Activated B cell treated with CpG ODN at 0.5 μM for 24 hours (primary cell): ENCODE results near the gene STRADA. TPM values are rescaled to one million over a fixed set of nuclear protein-coding genes. Genes with fewer than 3 reads are reported as not detected.

Source experiments
- ATAC-seq: fragments of 200-7000 bp; cut with Tn5 transposase; one replicate; pipeline ENCODE4 v1.10.0; 2021; ENCODE audit warnings: low read depth, mild to moderate bottlenecking, moderate library complexity
- CTCF ChIA-PET: fragments of 350-600 bp; sonication (Branson Sonifier 250); formaldehyde crosslinking; loops from one replicate; lab custom pipeline; 2021; ENCODE audit warnings: antibody characterized with exemption; lab: Charles Lee
- POLR2A ChIA-PET: fragments of 350-600 bp; sonication (Branson Sonifier 250); formaldehyde crosslinking; loops from one replicate; lab custom pipeline; 2021; ENCODE audit warnings: antibody characterized with exemption; lab: Charles Lee
- DNase-seq: peaks from one replicate; pipeline ENCODE4 v3.0.0; 2022
- H3K27ac Mint-ChIP-seq: one replicate; pipeline ENCODE4 v1.8.0; 2020; ENCODE audit warnings: mixed read lengths
- H3K27me3 Mint-ChIP-seq: one replicate; pipeline ENCODE4 v1.8.0; 2021; ENCODE audit warnings: mixed read lengths
- H3K36me3 Mint-ChIP-seq: one replicate; pipeline ENCODE4 v1.8.0; 2021; ENCODE audit warnings: low read depth, mixed read lengths
- H3K4me1 Mint-ChIP-seq: one replicate; pipeline ENCODE4 v1.8.0; 2021; ENCODE audit warnings: mixed read lengths
- H3K4me3 Mint-ChIP-seq: one replicate; pipeline ENCODE4 v1.8.0; 2020; ENCODE audit warnings: mild to moderate bottlenecking, mixed read lengths
- H3K9me3 Mint-ChIP-seq: one replicate; pipeline ENCODE4 v1.8.0; 2020; ENCODE audit warnings: mixed read lengths
- intact Hi-C: fragments of 100-400 bp; cut with micrococcal nuclease; formaldehyde crosslinking; loops from one replicate; pipeline ENCODE4 v1.15.1; 2024
- total RNA-seq: library from RNA; stranded (reverse); gene quantifications from 2 replicates; pipeline ENCODE4 v1.2.3, GENCODE V29; 2022
- TF ChIP-seq, protein P1 (sequence below): fragments of 200-600 bp; IDR thresholded peaks from one replicate; pipeline ENCODE4 v1.8.0; 2022; ENCODE audit warnings: antibody characterized with exemption, mild to moderate bottlenecking

STRADA gene
- total RNA-seq: 72.5 and 80.2 TPM in 2 replicates

- ATAC-seq: peak; percentile 86
- CTCF ChIA-PET: interaction anchor here (1.0 to 1.5 kb wide), 7 partner anchors 16 to 107 kb away, joined by 3 to 7 read pairs (median 4); partner anchors contain the start of genes CCDC47 and DDX42
Observed at GRCh38 chr17:63741408-63742173, at the start of gene STRADA. Gene STRADA, minus strand, starts transcription at chr17:63741799. Its CDS starts 13,430 bp downstream, at chr17:63728369.

DNA sequence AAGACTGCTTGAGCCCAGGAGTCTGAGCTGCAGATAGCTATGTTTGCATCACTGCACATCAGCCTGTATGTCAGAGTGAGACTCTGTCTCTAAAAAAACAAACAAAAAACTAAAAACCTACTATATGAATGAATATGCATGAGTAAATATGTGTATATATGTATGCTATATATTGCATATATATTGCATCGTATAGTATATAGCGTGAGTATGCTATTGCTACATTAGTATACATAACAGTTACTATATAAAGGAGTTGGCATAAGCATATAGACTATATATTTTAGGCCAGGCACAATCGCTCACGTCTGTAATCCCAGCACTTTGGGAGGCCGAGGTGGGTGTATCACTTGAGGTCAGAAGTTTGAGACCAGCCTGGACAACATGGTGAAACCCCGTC is 48.5 kb upstream of the STRADA start:
- intact Hi-C loops: no loop called here
- DNase-seq (no peak), ATAC-seq (no peak)
- TF ChIP-seq, protein P1, sequence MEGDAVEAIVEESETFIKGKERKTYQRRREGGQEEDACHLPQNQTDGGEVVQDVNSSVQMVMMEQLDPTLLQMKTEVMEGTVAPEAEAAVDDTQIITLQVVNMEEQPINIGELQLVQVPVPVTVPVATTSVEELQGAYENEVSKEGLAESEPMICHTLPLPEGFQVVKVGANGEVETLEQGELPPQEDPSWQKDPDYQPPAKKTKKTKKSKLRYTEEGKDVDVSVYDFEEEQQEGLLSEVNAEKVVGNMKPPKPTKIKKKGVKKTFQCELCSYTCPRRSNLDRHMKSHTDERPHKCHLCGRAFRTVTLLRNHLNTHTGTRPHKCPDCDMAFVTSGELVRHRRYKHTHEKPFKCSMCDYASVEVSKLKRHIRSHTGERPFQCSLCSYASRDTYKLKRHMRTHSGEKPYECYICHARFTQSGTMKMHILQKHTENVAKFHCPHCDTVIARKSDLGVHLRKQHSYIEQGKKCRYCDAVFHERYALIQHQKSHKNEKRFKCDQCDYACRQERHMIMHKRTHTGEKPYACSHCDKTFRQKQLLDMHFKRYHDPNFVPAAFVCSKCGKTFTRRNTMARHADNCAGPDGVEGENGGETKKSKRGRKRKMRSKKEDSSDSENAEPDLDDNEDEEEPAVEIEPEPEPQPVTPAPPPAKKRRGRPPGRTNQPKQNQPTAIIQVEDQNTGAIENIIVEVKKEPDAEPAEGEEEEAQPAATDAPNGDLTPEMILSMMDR: no peak
- POLR2A ChIA-PET: interaction anchor here (1.2 kb wide), 1 partner anchor 16 kb away, joined by 3 read pairs; the partner anchor contains the start of genes CCDC47 and DDX42
- H3K27me3 Mint-ChIP-seq: no peaks in the 10 kb centered on the region
- no peak overlapping the region for H3K27ac Mint-ChIP-seq
- CTCF ChIA-PET: no interaction called here
- H3K4me1 Mint-ChIP-seq: peaks cover 2% of the 10 kb centered on the region
- H3K4me3 Mint-ChIP-seq: no peak overlapping the region
- peaks cover 66% of the 10 kb centered on the region for H3K36me3 Mint-ChIP-seq
- H3K9me3 Mint-ChIP-seq: no peaks in the 10 kb centered on the region

More at GRCh38 chr17:63741408-63742173, at the start of gene STRADA:
- no peaks in the 10 kb centered on the region for H3K9me3 Mint-ChIP-seq
- peak; percentile 99 for DNase-seq
- POLR2A ChIA-PET: interaction anchor here (0.6 to 5.6 kb wide), 35 partner anchors 9 to 1177 kb away, joined by 3 to 295 read pairs (median 5); partner anchors contain the start of genes CCDC47, CEP95, DCAF7 and DDX42
- no peaks in the 10 kb centered on the region for H3K27me3 Mint-ChIP-seq
- intact Hi-C loops: loop anchor here (1.0 to 5.0 kb wide), 10 partner anchors 11 to 521 kb away; partner anchors contain the start of genes CCDC47, DCAF7, ERN1 and FTSJ3
- TF ChIP-seq, protein P1: no peak
- peak within 1 kb of the TSS; percentile 96 for H3K27ac Mint-ChIP-seq
- peak within 1 kb of the TSS; percentile 86 for H3K4me3 Mint-ChIP-seq
- peaks cover 23% of the 10 kb centered on the region for H3K36me3 Mint-ChIP-seq
- peaks cover 28% of the 10 kb centered on the region for H3K4me1 Mint-ChIP-seq

GRCh38 chr17:63786971-63787711 is 45.5 kb upstream of the STRADA start:
- Mint-ChIP-seq H3K36me3 (peaks cover 64% of the 10 kb centered on the region), H3K4me3 (no peak overlapping the region), H3K27me3 (no peaks in the 10 kb centered on the region), H3K4me1 (peaks cover 21% of the 10 kb centered on the region), H3K27ac (no peak overlapping the region), H3K9me3 (no peaks in the 10 kb centered on the region)
- DNase-seq: no peak
- ChIA-PET CTCF (no interaction called here), POLR2A (interaction anchor here (1.6 kb wide), 1 partner anchor 14 kb away, joined by 5 read pairs; the partner anchor contains the start of genes CCDC47 and DDX42)
- ATAC-seq: no peak
- TF ChIP-seq, protein P1: no peak
- intact Hi-C loops: no loop called here

GRCh38 chr17:63786117-63786516 is 44.5 kb upstream of the STRADA start:
- peaks cover 66% of the 10 kb centered on the region for H3K36me3 Mint-ChIP-seq

More at GRCh38 chr17:63786117-63786516, 44.5 kb upstream of the STRADA start:
- Mint-ChIP-seq H3K9me3 (no peaks in the 10 kb centered on the region), H3K4me3 (no peak overlapping the region), H3K27me3 (no peaks in the 10 kb centered on the region), H3K4me1 (peaks cover 24% of the 10 kb centered on the region), H3K27ac (no peak overlapping the region)
- TF ChIP-seq, protein P1: no peak
- ATAC-seq: no peak
- intact Hi-C loops: no loop called here
- no peak for DNase-seq
- CTCF ChIA-PET: no interaction called here
- POLR2A ChIA-PET: interaction anchor here (0.9 to 1.6 kb wide), 2 partner anchors 13 to 88 kb away, joined by 4 to 5 read pairs; partner anchors contain the start of genes CCDC47 and DDX42
